GM23338 (cell line): ENCODE measurements around the gene SLC52A3. TPM values are rescaled to one million over a fixed set of nuclear protein-coding genes. Genes with fewer than 3 reads are reported as not detected.

ENCODE experiments used
- ATAC-seq: fragments of 200-7000 bp; cut with Tn5 transposase; 3 replicates; pipeline ENCODE4 v1.9.1; 2020
- DNase-seq: peaks from one replicate; pipeline ENCODE4 v3.0.0-alpha.2; 2015; ENCODE audit warnings: low spot score
- H2AFZ ChIP-seq: fragments of 200-600 bp; sonication (generic); 2 replicates; pipeline ENCODE4 v1.8.0; 2016; ENCODE audit warnings: antibody characterized with exemption, mild to moderate bottlenecking, moderate library complexity
- H3F3A ChIP-seq: fragments of 200-600 bp; sonication (generic); replicated peaks from 2 replicates; pipeline ENCODE4 v1.8.0; 2017; ENCODE audit warnings: antibody characterized with exemption, mixed run types, low read depth
- H3K27ac ChIP-seq: fragments of 200-600 bp; sonication (generic); 2 replicates; pipeline ENCODE4 v1.6.1; 2016; ENCODE audit warnings: low read depth
- H3K27me3 ChIP-seq: fragments of 200-600 bp; sonication (generic); 2 replicates; pipeline ENCODE4 v1.8.0; 2016; ENCODE audit warnings: mild to moderate bottlenecking, mixed run types, moderate library complexity; ENCODE audit not compliant: insufficient read depth
- H3K36me3 ChIP-seq: fragments of 200-600 bp; sonication (generic); 2 replicates; pipeline ENCODE4 v1.8.0; 2016; ENCODE audit warnings: mild to moderate bottlenecking; ENCODE audit not compliant: insufficient read depth
- H3K4me1 ChIP-seq: fragments of 200-600 bp; sonication (generic); 2 replicates; pipeline ENCODE4 v1.8.0; 2016; ENCODE audit warnings: mild to moderate bottlenecking, moderate library complexity; ENCODE audit not compliant: insufficient read depth
- H3K4me2 ChIP-seq: fragments of 200-600 bp; sonication (generic); 2 replicates; pipeline ENCODE4 v1.7.1; 2017; ENCODE audit warnings: mixed run types
- H3K4me3 ChIP-seq: fragments of 200-600 bp; sonication (generic); 2 replicates; pipeline ENCODE4 v1.6.1; 2016; ENCODE audit warnings: mixed run types
- H3K79me2 ChIP-seq: fragments of 200-600 bp; sonication (generic); replicated peaks from 2 replicates; pipeline ENCODE4 v1.8.0; 2017; ENCODE audit warnings: mild to moderate bottlenecking; ENCODE audit not compliant: insufficient read depth
- H3K9me2 ChIP-seq: fragments of 200-600 bp; sonication (generic); 2 replicates; pipeline ENCODE4 v1.8.0; 2017; ENCODE audit not compliant: insufficient read depth
- H4K20me1 ChIP-seq: fragments of 200-600 bp; sonication (generic); replicated peaks from 2 replicates; pipeline ENCODE4 v1.8.0; 2017; ENCODE audit warnings: mild to moderate bottlenecking; ENCODE audit not compliant: insufficient read depth
- H3K27ac Mint-ChIP-seq: 2 replicates; pipeline ENCODE4 v1.8.0; 2020; ENCODE audit warnings: inconsistent platforms, mild to moderate bottlenecking, moderate library complexity, mixed read lengths
- H3K27me3 Mint-ChIP-seq: 3 replicates; pipeline ENCODE4 v1.8.0; 2022; ENCODE audit warnings: low read depth, mild to moderate bottlenecking, moderate library complexity, mixed read lengths, inconsistent platforms; ENCODE audit not compliant: insufficient read depth, poor library complexity
- H3K36me3 Mint-ChIP-seq: 3 replicates; pipeline ENCODE4 v1.8.0; 2021; ENCODE audit warnings: low read depth, mild to moderate bottlenecking, inconsistent platforms, moderate library complexity, mixed read lengths
- H3K4me1 Mint-ChIP-seq: 3 replicates; pipeline ENCODE4 v1.8.0; 2020; ENCODE audit warnings: mild to moderate bottlenecking, inconsistent platforms, mixed read lengths
- H3K4me3 Mint-ChIP-seq: 3 replicates; pipeline ENCODE4 v1.8.0; 2021; ENCODE audit warnings: moderate library complexity, mild to moderate bottlenecking, inconsistent platforms, mixed read lengths
- H3K9me3 Mint-ChIP-seq: 3 replicates; pipeline ENCODE4 v1.8.0; 2020; ENCODE audit warnings: moderate library complexity, mild to moderate bottlenecking, inconsistent platforms, mixed read lengths
- CREB1 ChIP-seq: fragments of 250-450 bp; sonication (Bioruptor Pico); IDR thresholded peaks from 2 replicates; pipeline ENCODE4 v1.5.0; 2020; ENCODE audit warnings: low read depth, mild to moderate bottlenecking, moderate library complexity
- ETS1 ChIP-seq: IDR thresholded peaks from 2 replicates; pipeline ENCODE4 v1.6.1; 2016; ENCODE audit warnings: antibody characterized with exemption
- EZH2 ChIP-seq: fragments of 200-600 bp; sonication (generic); IDR thresholded peaks from one replicate; pipeline ENCODE4 v1.8.0; 2017; ENCODE audit warnings: antibody characterized with exemption, mild to moderate bottlenecking, low read depth; ENCODE audit not compliant: unreplicated experiment
- EZH2phosphoT487 ChIP-seq: fragments of 200-600 bp; sonication (generic); IDR thresholded peaks from one replicate; pipeline ENCODE4 v1.8.1; 2018; ENCODE audit warnings: antibody characterized with exemption; ENCODE audit not compliant: unreplicated experiment
- JUNB ChIP-seq: IDR thresholded peaks from one replicate; pipeline ENCODE4 v1.6.1; 2016; ENCODE audit warnings: antibody characterized with exemption; ENCODE audit not compliant: unreplicated experiment
- NANOG ChIP-seq: IDR thresholded peaks from 2 replicates; pipeline ENCODE4 v1.6.1; 2016; ENCODE audit warnings: antibody characterized with exemption, borderline replicate concordance
- POLR2AphosphoS5 ChIP-seq: IDR thresholded peaks from 2 replicates; pipeline ENCODE4 v1.6.1; 2016; ENCODE audit warnings: antibody characterized with exemption, low read depth
- REST ChIP-seq: IDR thresholded peaks from one replicate; pipeline ENCODE4 v1.6.1; 2018; ENCODE audit warnings: antibody characterized with exemption; ENCODE audit not compliant: unreplicated experiment
- STAT1 ChIP-seq: IDR thresholded peaks from one replicate; pipeline ENCODE4 v1.6.1; 2016; ENCODE audit warnings: antibody characterized with exemption; ENCODE audit not compliant: unreplicated experiment
- ZNF114 ChIP-seq: fragments of 250-450 bp; sonication (Bioruptor Pico); IDR thresholded peaks from 2 replicates; pipeline ENCODE4 v1.5.0; 2020; ENCODE audit warnings: mild to moderate bottlenecking, moderate library complexity
- ZNF331 ChIP-seq: fragments of 250-450 bp; sonication (Bioruptor Pico); IDR thresholded peaks from 2 replicates; pipeline ENCODE4 v1.5.0; 2020; ENCODE audit warnings: low read depth, mild to moderate bottlenecking, moderate library complexity
- polyA plus RNA-seq: library from polyadenylated mRNA; unstranded; fragments of >200 nt; fragmentation: Nextera tagmentation; extraction: Ambion mirVana; gene quantifications from 2 replicates; pipeline ENCODE4 v1.2.1, GENCODE V29; 2016
- total RNA-seq: library from RNA; depleted of rRNA; stranded (reverse); fragments of >200 nt; shearing (Covaris generic); gene quantifications from 2 replicates; pipeline ENCODE4 v1.2.3, GENCODE V29; 2014
- TF ChIP-seq, protein P1 (sequence below): fragments of 250-450 bp; sonication (Bioruptor Pico); IDR thresholded peaks from 2 replicates; pipeline ENCODE4 v1.5.0; 2020; ENCODE audit warnings: mild to moderate bottlenecking, moderate library complexity
- TF ChIP-seq, protein P2 (sequence below), 2 experiments: fragments of 200-600 bp in 1 of 2; sonication (generic) in 1 of 2; conservative IDR thresholded peaks; 2 replicates each; pipeline versions ENCODE4 v1.5.1 to v1.6.1; 2016 to 2017; ENCODE audit warnings: antibody characterized with exemption in 2 of 2, low read depth in 2 of 2, mild to moderate bottlenecking in 2 of 2, moderate library complexity in 1 of 2

Gene SLC52A3
- total and polyA plus RNA-seq, 2 experiments from 2014 or later, result 2.3 to 4.5 TPM

- Mint-ChIP-seq H3K36me3 (peaks cover 12% of the 10 kb centered on the region), H3K27ac (no peak overlapping the region), H3K4me1 (no peaks in the 10 kb centered on the region), H3K27me3 (peaks cover 7% of the 10 kb centered on the region), H3K9me3 (peaks cover 27% of the 10 kb centered on the region), H3K4me3 (no peak overlapping the region)
- no peak for ATAC-seq
- Histone ChIP-seq H3K4me3 (no peak overlapping the region), H4K20me1 (no peaks in the 10 kb centered on the region), H3F3A (no peaks in the 10 kb centered on the region), H3K27ac (no peak overlapping the region), H3K9me2 (no peaks in the 10 kb centered on the region), H3K4me2 (no peak overlapping the region), H3K4me1 (no peaks in the 10 kb centered on the region), H3K27me3 (no peaks in the 10 kb centered on the region), H3K79me2 (no peaks in the 10 kb centered on the region), H2AFZ (no peak overlapping the region), H3K36me3 (no peaks in the 10 kb centered on the region)
- TF ChIP-seq EZH2 (no peak), ETS1 (no peak), POLR2AphosphoS5 (no peak), REST (no peak), ZNF114 (CRISPR knock-in tag) (no peak), JUNB (no peak), ZNF331 (CRISPR knock-in tag) (no peak), CREB1 (CRISPR knock-in tag) (no peak), NANOG (no peak), EZH2phosphoT487 (no peak), STAT1 (no peak)
- TF ChIP-seq, protein P1, sequence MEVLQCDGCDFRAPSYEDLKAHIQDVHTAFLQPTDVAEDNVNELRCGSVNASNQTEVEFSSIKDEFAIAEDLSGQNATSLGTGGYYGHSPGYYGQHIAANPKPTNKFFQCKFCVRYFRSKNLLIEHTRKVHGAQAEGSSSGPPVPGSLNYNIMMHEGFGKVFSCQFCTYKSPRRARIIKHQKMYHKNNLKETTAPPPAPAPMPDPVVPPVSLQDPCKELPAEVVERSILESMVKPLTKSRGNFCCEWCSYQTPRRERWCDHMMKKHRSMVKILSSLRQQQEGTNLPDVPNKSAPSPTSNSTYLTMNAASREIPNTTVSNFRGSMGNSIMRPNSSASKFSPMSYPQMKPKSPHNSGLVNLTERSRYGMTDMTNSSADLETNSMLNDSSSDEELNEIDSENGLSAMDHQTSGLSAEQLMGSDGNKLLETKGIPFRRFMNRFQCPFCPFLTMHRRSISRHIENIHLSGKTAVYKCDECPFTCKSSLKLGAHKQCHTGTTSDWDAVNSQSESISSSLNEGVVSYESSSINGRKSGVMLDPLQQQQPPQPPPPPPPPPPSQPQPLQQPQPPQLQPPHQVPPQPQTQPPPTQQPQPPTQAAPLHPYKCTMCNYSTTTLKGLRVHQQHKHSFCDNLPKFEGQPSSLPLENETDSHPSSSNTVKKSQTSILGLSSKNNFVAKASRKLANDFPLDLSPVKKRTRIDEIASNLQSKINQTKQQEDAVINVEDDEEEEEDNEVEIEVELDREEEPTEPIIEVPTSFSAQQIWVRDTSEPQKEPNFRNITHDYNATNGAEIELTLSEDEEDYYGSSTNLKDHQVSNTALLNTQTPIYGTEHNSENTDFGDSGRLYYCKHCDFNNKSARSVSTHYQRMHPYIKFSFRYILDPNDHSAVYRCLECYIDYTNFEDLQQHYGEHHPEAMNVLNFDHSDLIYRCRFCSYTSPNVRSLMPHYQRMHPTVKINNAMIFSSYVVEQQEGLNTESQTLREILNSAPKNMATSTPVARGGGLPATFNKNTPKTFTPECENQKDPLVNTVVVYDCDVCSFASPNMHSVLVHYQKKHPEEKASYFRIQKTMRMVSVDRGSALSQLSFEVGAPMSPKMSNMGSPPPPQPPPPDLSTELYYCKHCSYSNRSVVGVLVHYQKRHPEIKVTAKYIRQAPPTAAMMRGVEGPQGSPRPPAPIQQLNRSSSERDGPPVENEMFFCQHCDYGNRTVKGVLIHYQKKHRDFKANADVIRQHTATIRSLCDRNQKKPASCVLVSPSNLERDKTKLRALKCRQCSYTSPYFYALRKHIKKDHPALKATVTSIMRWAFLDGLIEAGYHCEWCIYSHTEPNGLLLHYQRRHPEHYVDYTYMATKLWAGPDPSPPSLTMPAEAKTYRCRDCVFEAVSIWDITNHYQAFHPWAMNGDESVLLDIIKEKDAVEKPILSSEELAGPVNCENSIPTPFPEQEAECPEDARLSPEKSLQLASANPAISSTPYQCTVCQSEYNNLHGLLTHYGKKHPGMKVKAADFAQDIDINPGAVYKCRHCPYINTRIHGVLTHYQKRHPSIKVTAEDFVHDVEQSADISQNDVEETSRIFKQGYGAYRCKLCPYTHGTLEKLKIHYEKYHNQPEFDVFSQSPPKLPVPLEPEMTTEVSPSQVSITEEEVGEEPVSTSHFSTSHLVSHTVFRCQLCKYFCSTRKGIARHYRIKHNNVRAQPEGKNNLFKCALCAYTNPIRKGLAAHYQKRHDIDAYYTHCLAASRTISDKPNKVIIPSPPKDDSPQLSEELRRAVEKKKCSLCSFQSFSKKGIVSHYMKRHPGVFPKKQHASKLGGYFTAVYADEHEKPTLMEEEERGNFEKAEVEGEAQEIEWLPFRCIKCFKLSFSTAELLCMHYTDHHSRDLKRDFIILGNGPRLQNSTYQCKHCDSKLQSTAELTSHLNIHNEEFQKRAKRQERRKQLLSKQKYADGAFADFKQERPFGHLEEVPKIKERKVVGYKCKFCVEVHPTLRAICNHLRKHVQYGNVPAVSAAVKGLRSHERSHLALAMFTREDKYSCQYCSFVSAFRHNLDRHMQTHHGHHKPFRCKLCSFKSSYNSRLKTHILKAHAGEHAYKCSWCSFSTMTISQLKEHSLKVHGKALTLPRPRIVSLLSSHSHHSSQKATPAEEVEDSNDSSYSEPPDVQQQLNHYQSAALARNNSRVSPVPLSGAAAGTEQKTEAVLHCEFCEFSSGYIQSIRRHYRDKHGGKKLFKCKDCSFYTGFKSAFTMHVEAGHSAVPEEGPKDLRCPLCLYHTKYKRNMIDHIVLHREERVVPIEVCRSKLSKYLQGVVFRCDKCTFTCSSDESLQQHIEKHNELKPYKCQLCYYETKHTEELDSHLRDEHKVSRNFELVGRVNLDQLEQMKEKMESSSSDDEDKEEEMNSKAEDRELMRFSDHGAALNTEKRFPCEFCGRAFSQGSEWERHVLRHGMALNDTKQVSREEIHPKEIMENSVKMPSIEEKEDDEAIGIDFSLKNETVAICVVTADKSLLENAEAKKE (CRISPR knock-in tag), result no peak
- TF ChIP-seq, protein P2, sequence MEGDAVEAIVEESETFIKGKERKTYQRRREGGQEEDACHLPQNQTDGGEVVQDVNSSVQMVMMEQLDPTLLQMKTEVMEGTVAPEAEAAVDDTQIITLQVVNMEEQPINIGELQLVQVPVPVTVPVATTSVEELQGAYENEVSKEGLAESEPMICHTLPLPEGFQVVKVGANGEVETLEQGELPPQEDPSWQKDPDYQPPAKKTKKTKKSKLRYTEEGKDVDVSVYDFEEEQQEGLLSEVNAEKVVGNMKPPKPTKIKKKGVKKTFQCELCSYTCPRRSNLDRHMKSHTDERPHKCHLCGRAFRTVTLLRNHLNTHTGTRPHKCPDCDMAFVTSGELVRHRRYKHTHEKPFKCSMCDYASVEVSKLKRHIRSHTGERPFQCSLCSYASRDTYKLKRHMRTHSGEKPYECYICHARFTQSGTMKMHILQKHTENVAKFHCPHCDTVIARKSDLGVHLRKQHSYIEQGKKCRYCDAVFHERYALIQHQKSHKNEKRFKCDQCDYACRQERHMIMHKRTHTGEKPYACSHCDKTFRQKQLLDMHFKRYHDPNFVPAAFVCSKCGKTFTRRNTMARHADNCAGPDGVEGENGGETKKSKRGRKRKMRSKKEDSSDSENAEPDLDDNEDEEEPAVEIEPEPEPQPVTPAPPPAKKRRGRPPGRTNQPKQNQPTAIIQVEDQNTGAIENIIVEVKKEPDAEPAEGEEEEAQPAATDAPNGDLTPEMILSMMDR (conservative IDR thresholded peaks at IDR 0.05; ENCODE audit: low read depth in 2 of 2), result no peak
- DNase-seq, result no peak
Observed at GRCh38 chr20:745683-746301, 22.5 kb downstream of the SLC52A3 start.
